HG03342 (cell line): Measurements from ENCODE around the gene MIEF1.

Source experiments
- ATAC-seq: cut with Tn5 transposase; IDR thresholded peaks from one replicate; pipeline ENCODE4 v1.9.1; 2021; ENCODE audit warnings: mild to moderate bottlenecking, moderate library complexity; ENCODE audit not compliant: unreplicated experiment

MIEF1 gene

DNA sequence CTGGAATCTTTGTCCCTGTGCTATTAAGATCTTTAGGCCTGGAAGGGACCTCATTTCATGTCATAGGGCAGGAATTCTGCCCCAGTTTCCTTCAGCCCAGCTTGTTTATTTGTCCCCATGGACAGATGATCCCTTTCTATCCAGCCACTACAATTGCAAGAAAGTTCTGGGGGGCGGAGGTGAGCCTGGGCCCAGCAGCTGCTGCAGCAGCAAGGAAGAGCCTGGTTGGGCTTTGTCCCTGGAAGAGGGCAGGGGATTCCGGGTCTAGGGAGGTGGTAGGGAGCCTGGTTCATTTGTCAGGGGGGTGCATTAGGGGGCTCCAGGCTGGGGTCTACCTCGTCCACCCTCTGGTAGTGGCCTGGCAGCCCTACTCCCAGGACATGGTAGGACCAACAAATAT, 52.1 kb downstream of the MIEF1 start:
- ATAC-seq: no peak

DNA sequence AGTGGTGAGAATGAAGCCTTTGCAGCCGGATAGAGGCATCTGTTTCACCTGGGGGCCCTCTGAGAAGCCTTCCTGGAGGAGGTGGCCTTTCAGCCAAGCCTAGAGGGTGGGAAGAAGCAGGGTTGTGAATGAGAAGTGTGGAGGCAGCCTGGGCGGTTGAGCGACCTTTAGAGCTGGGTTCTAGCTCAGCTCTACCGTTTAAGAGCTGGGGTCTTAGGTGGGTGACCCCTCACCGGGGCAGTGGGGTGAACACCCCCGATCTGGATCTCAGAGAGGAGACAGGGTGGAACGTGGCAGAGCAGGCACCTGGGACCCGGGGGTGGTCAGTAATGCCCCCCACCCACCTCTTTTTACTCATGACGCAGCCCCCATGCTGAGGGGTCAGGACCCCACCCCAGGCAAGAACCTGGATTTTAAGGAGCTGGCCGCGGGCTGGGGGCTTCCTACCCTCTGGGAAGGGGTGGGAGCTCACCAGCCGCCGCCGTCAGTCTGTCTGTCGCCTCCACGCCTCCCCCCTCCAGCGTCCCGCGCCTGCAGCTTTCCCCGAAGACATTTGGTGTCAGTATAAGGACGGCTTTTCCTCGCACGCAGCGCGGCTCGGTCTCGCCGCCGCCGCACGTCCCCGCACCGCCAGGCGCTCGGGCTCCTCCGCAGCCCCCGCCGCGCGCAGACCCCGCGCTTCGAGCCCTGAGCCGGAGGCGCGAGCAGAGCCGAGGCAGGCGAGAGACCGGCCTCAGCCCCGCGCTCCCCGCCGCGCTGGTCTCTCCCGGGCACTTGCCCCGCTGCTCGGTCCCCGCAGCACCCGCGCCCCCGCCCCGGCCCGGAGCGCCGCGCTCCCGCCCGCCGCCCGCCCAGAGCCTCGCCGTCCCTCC, 55.1 kb downstream of the MIEF1 start:
- ATAC-seq: no peak

DNA sequence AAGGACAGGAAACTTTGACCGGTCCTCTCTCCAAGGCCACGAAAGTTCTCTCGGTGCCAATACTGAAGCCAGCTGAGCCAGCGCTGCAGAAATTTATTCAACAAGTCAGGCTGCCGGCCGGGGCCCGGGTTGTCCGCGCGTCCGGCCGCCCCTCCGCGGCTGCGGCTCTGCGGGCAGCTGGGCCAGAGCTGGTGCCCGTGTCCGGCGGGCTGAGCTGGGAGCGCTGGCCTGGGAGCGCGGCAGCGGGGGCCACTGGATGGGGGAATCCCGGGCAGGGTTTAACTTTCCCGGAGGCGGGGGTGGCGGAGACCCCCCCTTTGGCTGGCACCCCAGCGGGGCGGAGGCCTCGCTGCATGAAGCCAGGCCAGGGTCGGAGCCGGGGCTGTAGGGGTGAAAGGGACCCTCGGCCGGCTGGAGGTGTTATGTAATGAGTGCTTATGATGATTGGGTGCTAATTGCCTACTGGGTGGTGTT, 56.2 kb downstream of the MIEF1 start:
- ATAC-seq: no peak

DNA sequence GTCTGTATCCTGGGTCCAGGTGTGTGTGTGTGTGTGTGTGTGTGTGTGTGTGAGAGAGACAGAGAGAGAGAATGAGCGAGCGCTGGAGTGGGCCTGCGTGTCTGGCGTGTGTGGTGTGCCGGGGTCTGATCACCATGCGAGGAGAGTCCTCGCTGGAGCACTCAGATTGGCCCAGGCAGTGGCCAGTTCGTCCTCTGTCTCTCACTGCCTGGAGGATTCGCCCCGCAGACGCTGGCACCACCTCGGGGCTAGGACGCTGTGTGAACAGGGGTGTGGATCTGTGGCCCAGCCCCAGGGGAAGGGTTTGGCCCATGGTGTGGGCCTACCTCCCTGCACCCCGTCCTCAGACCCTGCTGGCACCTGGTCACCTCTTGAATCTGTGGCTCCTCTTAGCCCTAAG, 56.9 kb downstream of the MIEF1 start:
- ATAC-seq: no peak

DNA sequence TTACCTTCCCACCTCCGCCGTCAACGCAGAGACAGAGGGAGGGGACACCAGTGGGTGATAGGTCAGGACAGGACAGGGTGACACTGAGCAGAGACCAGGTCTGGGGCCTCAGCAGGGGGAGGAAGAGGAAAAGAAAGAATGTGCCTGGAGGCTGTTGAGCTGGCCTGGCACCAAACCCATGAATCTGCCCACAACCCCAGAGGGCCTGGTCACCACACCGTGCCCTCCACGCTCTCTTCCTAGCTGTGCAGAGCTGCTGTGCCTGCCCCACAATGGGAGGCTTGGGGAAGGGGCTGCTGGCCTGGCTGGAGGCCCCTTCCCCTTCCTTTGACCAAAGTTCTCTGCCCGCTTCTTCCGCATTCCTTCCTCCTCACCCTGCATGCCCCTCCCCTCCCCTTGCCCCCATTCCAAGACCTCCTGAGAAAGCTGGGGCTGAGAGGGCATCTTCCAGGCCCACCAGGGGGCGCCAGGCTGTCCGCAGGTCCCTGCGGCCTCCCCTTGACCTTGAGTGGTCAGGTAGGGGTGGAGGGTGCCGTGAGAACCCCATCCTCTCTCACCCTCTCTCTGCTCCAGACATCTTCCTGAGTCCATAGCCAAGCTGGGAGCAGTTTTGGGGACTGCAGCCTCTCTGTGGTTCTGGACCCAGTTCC, 57.5 kb downstream of the MIEF1 start:
- no peak for ATAC-seq

DNA sequence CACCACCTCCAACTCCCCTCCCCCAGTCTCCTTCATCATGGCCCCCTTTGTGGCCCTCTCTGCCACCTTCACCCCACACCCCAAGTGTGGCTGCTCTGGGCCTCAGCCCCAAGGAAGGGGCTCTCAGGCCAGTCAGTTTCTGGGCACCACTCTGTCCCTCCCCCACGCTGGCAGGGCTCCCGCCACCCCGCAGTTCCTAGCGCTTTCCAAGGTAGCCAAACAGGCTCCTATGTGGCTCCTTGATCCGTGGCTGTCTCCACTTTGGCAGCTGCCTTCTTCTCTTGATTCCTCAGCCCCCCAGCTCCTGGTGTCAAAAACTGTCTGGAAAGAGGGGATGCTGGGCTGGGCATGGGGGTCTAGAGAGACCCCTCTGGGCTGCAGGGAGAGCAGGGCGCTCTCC, 58.0 kb downstream of the MIEF1 start:
- no peak for ATAC-seq

DNA sequence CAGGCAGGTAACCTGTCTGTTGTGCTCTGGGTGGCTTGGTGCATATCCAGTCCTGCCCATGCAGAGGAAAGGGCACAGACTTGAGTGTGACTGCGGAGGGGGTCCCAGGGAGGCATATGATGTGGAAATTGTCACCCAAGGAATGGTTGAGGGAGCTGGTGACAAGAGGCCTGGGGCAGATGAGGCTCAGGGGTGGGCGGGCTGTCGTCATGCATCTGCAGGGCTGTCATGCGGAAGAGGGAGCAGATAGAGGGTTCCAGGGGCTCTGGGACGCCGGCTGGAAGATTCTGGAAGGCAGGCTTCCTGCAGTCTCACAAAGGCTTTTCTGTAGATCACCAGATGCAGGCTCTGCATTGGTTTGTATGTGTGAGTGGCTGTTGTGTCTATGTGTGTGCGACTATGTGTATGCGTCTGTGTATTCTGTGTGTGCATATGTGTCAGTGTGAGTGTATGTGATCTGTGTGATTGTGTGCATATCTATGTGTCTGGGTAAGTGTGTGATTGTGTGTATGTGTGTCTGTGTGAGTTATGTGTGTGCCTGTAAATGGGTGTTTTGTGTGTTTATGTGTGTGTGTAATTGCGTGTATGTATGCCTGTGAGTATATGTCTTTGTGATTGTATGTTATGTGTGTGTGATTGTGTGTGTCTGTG, 60.9 kb downstream of the MIEF1 start:
- no peak for ATAC-seq

DNA sequence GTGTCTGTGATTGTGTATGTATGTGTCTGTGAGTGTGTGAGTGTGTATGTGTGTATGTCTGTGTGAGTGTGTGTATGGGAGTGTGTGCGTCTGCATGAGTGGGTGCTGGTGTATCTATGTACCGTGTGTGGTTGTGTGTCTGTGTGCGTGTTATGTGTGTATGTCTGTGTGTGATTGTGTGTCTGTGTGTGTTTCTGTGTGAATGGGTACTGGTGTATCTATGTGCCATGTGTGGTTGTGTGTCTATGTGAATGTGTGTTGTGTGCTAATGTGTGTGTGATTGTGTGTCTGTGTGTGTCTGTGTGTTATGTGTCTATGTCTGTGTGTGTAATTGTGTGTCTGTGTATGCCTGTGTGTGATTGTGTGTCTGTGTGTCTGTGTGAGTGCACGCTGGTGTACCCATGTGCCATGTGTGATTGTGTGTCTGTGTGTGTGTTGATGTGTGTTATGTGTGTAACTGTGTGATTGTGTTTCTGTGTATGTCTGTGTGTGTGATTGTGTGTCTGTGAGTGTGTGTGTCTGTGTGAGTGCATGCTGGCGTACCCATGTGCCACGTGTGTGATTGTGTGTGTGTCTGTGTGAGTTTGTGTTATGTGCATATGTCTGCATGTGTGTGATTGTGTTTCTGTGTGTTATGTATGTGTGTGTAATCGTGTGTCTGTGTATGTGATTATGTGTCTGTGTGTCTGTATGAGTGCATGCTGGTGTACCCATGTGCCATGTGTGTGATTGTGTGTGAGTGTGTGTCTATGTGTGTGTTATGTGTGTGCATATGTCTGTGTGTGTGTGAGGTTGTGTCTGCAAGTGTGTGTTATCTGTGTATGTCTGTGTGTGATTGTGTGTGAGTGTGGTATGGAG, 61.7 kb downstream of the MIEF1 start:
- ATAC-seq: no peak

DNA sequence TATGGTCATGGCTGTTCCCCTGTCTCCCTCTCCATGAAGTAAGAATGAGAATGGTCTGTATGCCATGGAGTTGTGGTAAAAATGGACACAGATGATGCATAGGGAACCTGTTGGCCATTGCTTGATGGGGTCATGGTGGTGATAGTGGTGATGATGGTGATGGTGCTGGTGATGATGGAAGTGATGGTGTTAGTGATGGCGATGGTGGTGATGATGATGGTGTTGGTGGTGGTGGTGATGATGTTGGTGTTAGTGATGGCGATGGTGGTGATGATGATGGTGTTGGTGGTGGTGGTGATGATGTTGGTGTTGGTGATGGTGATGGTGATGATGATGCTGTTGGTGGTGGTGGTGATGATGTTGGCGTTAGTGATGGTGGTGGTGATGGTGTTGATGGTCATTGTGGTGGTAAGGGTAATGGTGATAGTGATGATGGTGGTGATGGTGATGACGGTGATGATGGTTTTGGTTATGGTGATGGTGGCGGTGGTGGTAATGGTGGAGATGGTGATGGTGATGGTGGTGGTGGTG, 63.4 kb downstream of the MIEF1 start:
- no peak for ATAC-seq

DNA sequence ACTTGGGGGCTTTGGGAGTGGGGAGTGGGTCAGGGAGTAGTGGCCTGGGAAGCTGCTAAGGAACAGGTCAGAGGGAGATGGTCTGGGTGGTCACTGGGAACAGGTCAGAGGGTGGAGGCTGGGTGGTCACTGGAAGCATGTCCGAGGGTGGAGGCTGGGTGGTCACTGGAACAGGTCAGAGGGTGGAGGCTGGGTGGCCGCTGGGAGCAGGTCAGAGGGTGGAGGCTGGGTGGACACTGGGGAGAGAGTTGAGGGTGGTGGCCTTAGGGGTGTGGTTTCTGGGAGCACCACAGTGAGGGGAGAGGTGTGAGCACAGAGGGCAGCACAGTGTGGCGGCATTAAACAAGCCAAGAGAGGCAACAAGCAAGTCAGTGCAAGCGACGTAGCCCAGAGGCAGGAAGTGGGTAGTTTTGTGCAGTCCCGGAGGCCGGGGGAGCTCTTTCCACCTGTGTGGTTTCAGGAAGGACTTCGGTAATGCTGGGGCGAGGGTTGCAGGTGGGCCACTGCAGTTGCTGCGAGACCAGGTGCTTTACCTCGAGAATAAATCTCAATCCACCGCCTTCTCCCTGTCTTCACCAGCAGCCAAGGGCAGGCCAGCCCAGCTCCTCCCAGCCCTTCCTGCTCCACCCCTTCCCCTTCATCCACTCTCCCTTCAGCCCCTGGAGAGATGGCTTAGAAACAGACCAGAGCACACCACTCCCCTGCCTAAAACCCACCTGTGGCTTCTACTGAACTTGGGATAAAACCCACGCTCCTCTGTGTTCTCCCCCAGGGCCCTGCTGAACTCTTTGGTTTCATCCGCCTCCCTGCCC, 65.3 kb downstream of the MIEF1 start:
- no peak for ATAC-seq
